ENCODE data around the gene ZBTB9. TPM values are rescaled to one million over a fixed set of nuclear protein-coding genes. Genes with fewer than 3 reads are reported as not detected.
"Not testable (repeated sequence)": the region's sequence is repeated elsewhere in the genome, so short reads cannot be mapped to it uniquely, and the experiment has no call there.

ZBTB9 gene
- total RNA-seq, 4 donors from 2014 or later: 0.70 to 5.0 (median 2.6) TPM; not detected in 1

DNA sequence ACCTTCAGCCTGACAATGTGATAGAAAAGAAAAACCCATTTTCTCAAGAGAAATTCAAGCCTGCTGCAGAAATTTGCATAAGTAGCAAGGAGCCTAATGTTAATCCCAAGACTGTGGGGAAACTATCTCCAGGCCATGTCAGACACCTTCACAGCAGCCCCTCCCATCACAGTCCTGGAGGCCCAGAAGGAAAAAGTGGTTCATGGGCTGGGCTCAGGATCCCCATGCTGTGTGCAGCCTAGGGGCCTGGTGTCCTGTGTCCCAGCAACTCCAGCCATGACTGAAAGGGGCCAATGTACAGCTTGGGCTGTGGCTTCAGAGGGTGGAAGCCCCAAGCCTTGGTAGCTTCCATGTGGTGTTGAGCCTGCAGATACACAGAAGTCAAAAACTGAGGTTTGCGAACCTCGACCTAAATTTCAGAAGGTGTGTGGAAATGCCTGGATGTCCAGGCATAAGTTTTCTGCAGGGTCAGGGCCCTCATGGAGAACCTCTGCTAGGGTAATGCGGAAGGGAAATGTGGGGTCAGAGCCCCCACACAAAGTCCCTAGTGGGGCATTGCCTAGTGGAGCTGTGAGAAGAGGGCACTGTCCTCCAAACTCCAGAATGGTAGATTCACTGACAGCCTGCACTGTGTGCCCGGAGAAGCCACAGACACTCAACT is 11.8 kb downstream of the ZBTB9 start:
- TF ChIP-seq, protein P1, sequence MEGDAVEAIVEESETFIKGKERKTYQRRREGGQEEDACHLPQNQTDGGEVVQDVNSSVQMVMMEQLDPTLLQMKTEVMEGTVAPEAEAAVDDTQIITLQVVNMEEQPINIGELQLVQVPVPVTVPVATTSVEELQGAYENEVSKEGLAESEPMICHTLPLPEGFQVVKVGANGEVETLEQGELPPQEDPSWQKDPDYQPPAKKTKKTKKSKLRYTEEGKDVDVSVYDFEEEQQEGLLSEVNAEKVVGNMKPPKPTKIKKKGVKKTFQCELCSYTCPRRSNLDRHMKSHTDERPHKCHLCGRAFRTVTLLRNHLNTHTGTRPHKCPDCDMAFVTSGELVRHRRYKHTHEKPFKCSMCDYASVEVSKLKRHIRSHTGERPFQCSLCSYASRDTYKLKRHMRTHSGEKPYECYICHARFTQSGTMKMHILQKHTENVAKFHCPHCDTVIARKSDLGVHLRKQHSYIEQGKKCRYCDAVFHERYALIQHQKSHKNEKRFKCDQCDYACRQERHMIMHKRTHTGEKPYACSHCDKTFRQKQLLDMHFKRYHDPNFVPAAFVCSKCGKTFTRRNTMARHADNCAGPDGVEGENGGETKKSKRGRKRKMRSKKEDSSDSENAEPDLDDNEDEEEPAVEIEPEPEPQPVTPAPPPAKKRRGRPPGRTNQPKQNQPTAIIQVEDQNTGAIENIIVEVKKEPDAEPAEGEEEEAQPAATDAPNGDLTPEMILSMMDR (IDR thresholded peaks at IDR 0.05): no peak
- TF ChIP-seq POLR2A (IDR thresholded peaks at IDR 0.05): no peak
- H3K27me3 ChIP-seq: no peaks in the 10 kb centered on the region
- H3K4me1 ChIP-seq: no peaks in the 10 kb centered on the region
- no peaks in the 10 kb centered on the region for H3K9me3 ChIP-seq
- no peak overlapping the region for H3K4me3 ChIP-seq
- no peak for DNase-seq
- H3K27ac ChIP-seq: no peak overlapping the region
- no peaks in the 10 kb centered on the region for H3K36me3 ChIP-seq

DNA sequence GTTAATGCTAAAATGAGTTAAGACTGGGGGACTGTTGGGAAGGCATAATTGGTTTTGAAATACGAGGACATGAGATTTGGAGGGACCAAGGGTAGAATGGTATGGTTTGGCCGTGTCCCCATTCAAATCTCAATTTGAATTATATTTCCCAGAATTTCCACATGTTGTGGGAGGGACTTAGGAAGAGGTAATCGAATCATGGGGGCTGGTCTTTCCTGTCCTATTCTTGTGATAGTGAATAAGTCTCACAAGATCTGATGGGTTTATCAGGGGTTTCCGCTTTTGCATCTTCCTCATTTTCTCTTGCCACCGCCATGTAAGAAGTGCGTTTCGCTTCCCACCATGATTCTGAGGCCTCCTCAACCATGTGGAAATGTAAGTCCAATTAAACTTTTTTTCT is 12.7 kb downstream of the ZBTB9 start:
- TF ChIP-seq, protein P1 (IDR thresholded peaks at IDR 0.05): no peak
- no peak for TF ChIP-seq POLR2A (IDR thresholded peaks at IDR 0.05)
- Histone ChIP-seq H3K27me3 (no peaks in the 10 kb centered on the region), H3K4me1 (no peaks in the 10 kb centered on the region), H3K9me3 (no peaks in the 10 kb centered on the region), H3K36me3 (no peaks in the 10 kb centered on the region), H3K27ac (no peak overlapping the region), H3K4me3 (no peak overlapping the region)
- DNase-seq: no peak

DNA sequence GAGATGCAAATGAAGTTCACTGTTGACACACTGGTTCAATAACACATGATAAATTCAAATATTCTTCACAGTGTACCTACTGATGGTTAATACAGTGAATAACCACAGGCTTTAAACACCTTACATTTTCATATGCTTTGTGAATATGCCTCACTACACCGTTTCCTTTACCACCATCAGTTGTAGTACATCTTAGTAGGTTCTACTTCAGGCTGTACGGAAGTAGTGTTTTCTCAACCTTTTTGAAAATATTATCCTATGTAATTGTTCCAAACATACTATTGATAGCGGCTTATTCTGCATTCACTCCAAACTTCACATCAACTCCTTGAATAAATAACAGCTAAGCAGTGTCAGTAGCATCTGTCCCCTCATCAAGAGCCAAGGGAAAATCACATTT is 15.3 kb downstream of the ZBTB9 start:
- Histone ChIP-seq H3K4me1 (no peaks in the 10 kb centered on the region), H3K27ac (no peak overlapping the region), H3K4me3 (no peak overlapping the region), H3K9me3 (no peaks in the 10 kb centered on the region), H3K36me3 (no peaks in the 10 kb centered on the region), H3K27me3 (no peaks in the 10 kb centered on the region)
- no peak for DNase-seq
- TF ChIP-seq, protein P1 (IDR thresholded peaks at IDR 0.05): no peak
- TF ChIP-seq POLR2A (IDR thresholded peaks at IDR 0.05): no peak

DNA sequence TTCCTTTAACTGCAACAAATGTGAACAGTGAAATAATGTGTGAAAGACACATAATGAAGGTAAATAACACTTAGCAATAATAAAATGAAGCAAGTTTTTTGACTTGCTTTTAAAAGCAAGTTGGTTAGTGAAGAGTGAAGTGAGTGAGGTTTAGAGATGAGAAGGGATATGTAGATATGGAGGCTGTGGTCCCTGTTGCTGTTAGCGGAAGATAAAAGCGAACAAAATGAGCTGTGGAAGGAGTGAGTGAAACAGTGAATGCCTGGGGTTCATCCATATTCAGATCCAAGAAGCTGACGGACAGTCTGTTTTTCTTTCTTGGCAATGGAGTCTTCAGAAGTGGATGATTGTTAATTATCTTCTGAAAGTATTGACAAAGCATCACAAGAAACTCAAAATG is 23.5 kb downstream of the ZBTB9 start:
- no peaks in the 10 kb centered on the region for H3K36me3 ChIP-seq
- no peaks in the 10 kb centered on the region for H3K27me3 ChIP-seq
- no peak overlapping the region for H3K4me3 ChIP-seq
- no peaks in the 10 kb centered on the region for H3K4me1 ChIP-seq
- DNase-seq: no peak
- TF ChIP-seq, protein P1 (IDR thresholded peaks at IDR 0.05): no peak
- no peak for TF ChIP-seq POLR2A (IDR thresholded peaks at IDR 0.05)
- H3K27ac ChIP-seq: no peak overlapping the region
- H3K9me3 ChIP-seq: no peaks in the 10 kb centered on the region

DNA sequence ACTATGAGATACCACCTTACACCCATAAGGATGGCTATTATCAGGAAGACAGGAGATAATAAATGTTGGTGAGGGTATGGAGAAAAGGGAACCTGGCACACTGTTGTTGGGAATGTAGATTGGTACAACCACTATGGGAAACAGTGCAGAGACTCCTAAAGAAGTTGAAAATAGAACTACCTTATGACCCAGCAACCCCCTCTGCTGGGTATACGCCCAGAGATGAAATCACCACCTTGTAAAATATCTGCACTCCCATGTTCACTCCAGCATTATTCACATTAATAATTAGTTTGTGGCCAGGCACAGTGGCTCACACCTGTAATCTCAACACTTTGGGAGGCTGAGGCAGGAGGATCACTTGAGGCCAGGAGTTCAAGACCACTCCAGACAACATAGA is 26.8 kb downstream of the ZBTB9 start:
- Histone ChIP-seq H3K4me1 (no peaks in the 10 kb centered on the region), H3K4me3 (no peak overlapping the region), H3K9me3 (no peaks in the 10 kb centered on the region), H3K36me3 (no peaks in the 10 kb centered on the region), H3K27ac (no peak overlapping the region), H3K27me3 (no peaks in the 10 kb centered on the region)
- no peak for TF ChIP-seq POLR2A (IDR thresholded peaks at IDR 0.05)
- TF ChIP-seq, protein P1 (IDR thresholded peaks at IDR 0.05): no peak
- no peak for DNase-seq

DNA sequence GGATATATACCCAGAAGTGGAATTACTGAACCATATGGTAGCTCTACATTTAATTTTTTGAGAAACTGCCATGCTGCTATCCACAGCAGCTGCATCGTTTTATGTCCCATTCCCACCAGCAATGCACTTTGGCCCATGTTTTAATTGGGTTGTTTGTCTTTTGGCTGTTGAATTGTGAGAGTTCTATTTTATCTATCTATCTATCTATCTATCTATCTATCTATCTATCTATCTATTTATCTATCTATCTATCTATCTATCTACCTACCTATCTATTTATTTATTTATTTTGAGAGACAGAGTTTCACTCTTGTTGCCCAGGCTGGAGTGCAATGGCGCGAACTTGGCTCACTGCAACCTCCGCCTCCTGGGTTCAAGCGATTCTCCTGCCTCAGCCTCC is 28.2 kb downstream of the ZBTB9 start:
- not testable (repeated sequence) for H3K4me3 ChIP-seq, H3K27ac ChIP-seq, DNase-seq, H3K36me3 ChIP-seq, H3K4me1 ChIP-seq, H3K27me3 ChIP-seq, H3K9me3 ChIP-seq
